Parathyroid adenoma (tissue), 2 donors: Measurements from ENCODE around the gene DYNC1I1.

Experiments used
- H2AFZ ChIP-seq: fragments of 300-600 bp; sonication (generic); one replicate; pipeline ENCODE4 v1.7.0; 2017; ENCODE audit warnings: antibody characterized with exemption, mild to moderate bottlenecking
- H3K27ac ChIP-seq: fragments of 300-600 bp; sonication (generic); one replicate; pipeline ENCODE4 v1.7.0; 2017
- H3K27me3 ChIP-seq: fragments of 300-600 bp; sonication (generic); one replicate; pipeline ENCODE4 v1.7.0; 2017; ENCODE audit warnings: low read length; ENCODE audit not compliant: control insufficient read depth, insufficient read depth
- H3K36me3 ChIP-seq: fragments of 300-600 bp; sonication (generic); one replicate; pipeline ENCODE4 v1.7.0; 2017; ENCODE audit warnings: low read length; ENCODE audit not compliant: control insufficient read depth, insufficient read depth
- H3K4me1 ChIP-seq: fragments of 300-600 bp; sonication (generic); one replicate; pipeline ENCODE4 v1.7.0; 2017; ENCODE audit warnings: control low read depth
- H3K4me2 ChIP-seq: fragments of 300-600 bp; sonication (generic); one replicate; pipeline ENCODE4 v1.7.0; 2017; ENCODE audit warnings: low read length
- H3K4me3 ChIP-seq: fragments of 300-600 bp; sonication (generic); one replicate; pipeline ENCODE4 v1.7.0; 2017; ENCODE audit warnings: low read depth, low read length
- H3K79me2 ChIP-seq: fragments of 300-600 bp; sonication (generic); one replicate; pipeline ENCODE4 v1.7.0; 2017; ENCODE audit warnings: control low read depth
- H3K9ac ChIP-seq: fragments of 300-600 bp; sonication (generic); one replicate; pipeline ENCODE4 v1.7.0; 2017; ENCODE audit warnings: mild to moderate bottlenecking
- H3K9me3 ChIP-seq: fragments of 300-600 bp; sonication (generic); one replicate; pipeline ENCODE4 v1.7.0; 2017; ENCODE audit warnings: low read length; ENCODE audit not compliant: control insufficient read depth
- CTCF ChIP-seq: fragments of 300-600 bp; sonication (generic); IDR thresholded peaks from one replicate; pipeline ENCODE4 v1.7.0; 2017; ENCODE audit warnings: antibody characterized with exemption, mild to moderate bottlenecking
- donor health status: primary hyperparathyroidism.

DYNC1I1 gene

GRCh38 chr7:95957510-95957909, 185.2 kb downstream of the DYNC1I1 start:
- no peak overlapping the region for H2AFZ ChIP-seq
- H3K27me3 ChIP-seq = no peaks in the 10 kb centered on the region

DNA sequence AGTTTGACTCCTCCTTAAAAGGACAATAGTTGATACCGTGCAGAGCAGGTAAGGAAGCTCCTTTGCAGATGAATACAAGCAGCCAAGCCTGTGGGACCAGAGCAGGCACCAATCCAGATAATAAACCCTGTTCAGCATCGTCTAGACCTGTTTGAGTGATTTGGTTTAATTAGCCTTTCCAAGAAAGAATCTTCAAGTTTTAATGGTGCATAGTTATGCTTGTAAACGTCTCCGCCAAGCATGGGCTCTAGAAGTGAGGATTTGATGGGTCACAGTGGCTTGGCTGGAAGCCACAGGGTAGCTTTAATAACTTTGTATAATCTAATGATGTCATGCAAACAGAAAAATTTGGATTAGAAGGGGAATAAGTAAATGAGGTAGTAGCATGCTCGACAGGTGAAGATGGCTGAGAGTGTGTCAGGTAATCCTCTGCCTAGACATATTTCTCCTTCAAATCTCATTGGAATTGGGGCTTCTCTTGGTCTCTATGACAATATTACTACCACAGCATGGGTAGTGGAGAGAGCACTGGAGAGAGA, 188.4 kb downstream of the DYNC1I1 start:
- H3K9me3 ChIP-seq = no peaks in the 10 kb centered on the region
- H2AFZ ChIP-seq = no peak overlapping the region
- no peaks in the 10 kb centered on the region for H3K36me3 ChIP-seq
- no peak for TF ChIP-seq CTCF
- H3K27ac ChIP-seq = no peak overlapping the region
- no peaks in the 10 kb centered on the region for H3K79me2 ChIP-seq
- H3K27me3 ChIP-seq = no peaks in the 10 kb centered on the region
- no peak overlapping the region for H3K4me3 ChIP-seq
- no peak overlapping the region for H3K4me2 ChIP-seq
- H3K9ac ChIP-seq = no peak overlapping the region
- no peaks in the 10 kb centered on the region for H3K4me1 ChIP-seq

More at GRCh38 chr7:95957510-95957909, 185.2 kb downstream of the DYNC1I1 start:
- H3K36me3 ChIP-seq = no peaks in the 10 kb centered on the region
- H3K4me3 ChIP-seq = no peak overlapping the region
- no peaks in the 10 kb centered on the region for H3K9me3 ChIP-seq
- no peak overlapping the region for H3K9ac ChIP-seq
- H3K79me2 ChIP-seq = no peaks in the 10 kb centered on the region
- no peak overlapping the region for H3K27ac ChIP-seq
- H3K4me1 ChIP-seq = no peaks in the 10 kb centered on the region
- no peak overlapping the region for H3K4me2 ChIP-seq
- no peak for TF ChIP-seq CTCF

- no peak overlapping the region for H3K9ac ChIP-seq
- no peak overlapping the region for H3K27ac ChIP-seq
- no peaks in the 10 kb centered on the region for H3K36me3 ChIP-seq
- TF ChIP-seq CTCF = no peak
- H3K4me3 ChIP-seq = no peak overlapping the region
- H3K79me2 ChIP-seq = no peaks in the 10 kb centered on the region
- no peaks in the 10 kb centered on the region for H3K4me1 ChIP-seq
- no peak overlapping the region for H3K4me2 ChIP-seq
- no peak overlapping the region for H2AFZ ChIP-seq
- no peaks in the 10 kb centered on the region for H3K9me3 ChIP-seq
- no peaks in the 10 kb centered on the region for H3K27me3 ChIP-seq
Measured at GRCh38 chr7:95963446-95963990, 191.2 kb downstream of the DYNC1I1 start.

DNA sequence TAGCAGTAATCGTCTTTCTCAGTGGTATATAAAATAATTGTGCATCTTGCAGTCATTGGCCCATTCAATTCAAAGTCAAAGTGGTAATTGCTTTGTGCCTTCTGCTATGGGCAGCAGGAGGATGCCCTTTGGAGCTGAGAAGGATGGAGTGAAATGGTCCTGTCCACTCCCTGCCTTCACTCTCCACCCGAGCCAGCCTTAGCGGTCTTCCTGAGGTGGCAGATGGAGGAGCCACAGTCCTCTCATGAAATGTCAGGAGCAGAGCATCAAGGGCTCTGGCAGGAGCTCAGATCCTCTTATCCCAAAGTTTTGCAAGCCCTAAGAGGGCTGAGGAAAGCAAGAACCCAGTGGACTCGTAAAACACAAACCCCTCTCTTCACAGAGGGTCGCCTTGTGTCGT, 199.4 kb downstream of the DYNC1I1 start:
- Histone ChIP-seq H3K4me2 (no peak overlapping the region), H3K27ac (no peak overlapping the region), H3K4me1 (no peaks in the 10 kb centered on the region), H2AFZ (no peak overlapping the region), H3K9ac (no peak overlapping the region), H3K9me3 (no peaks in the 10 kb centered on the region), H3K36me3 (no peaks in the 10 kb centered on the region), H3K4me3 (no peak overlapping the region), H3K79me2 (no peaks in the 10 kb centered on the region), H3K27me3 (no peaks in the 10 kb centered on the region)
- TF ChIP-seq CTCF = no peak

DNA sequence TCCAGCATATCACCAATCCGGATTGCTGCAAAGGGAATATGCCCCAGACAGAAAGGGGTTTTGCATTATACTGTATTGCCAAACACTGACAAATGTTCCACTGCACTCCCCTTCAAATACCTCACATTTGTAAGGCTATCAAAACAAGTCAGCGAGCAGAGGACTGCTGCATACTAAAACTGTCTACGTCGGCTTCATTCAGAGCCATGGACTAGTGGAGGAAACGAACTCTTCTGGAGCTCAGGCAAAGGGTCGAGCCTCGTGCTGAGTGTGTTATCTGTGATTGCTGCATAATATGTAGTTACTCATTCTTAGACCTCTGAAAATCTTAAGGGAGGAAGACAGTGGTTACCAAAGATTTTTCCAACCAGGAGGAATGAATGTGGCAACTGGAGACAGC, 200.2 kb downstream of the DYNC1I1 start:
- Histone ChIP-seq H3K9me3 (no peaks in the 10 kb centered on the region), H3K79me2 (no peaks in the 10 kb centered on the region), H3K4me3 (no peak overlapping the region), H3K36me3 (no peaks in the 10 kb centered on the region), H3K4me1 (no peaks in the 10 kb centered on the region), H2AFZ (no peak overlapping the region), H3K27ac (no peak overlapping the region), H3K9ac (no peak overlapping the region), H3K4me2 (no peak overlapping the region), H3K27me3 (no peaks in the 10 kb centered on the region)
- no peak for TF ChIP-seq CTCF
